Skeletal muscle tissue (tissue), 4 donors: ENCODE measurements around the gene ZNF516. TPM values are rescaled to one million over a fixed set of nuclear protein-coding genes. Genes with fewer than 3 reads are reported as not detected.
A peak's percentile ranks its signal among the peaks of the same experiment; 100 is the strongest.

Experiments
- H3K27ac ChIP-seq: one replicate; pipeline ENCODE4 v1.7.0; 2013; ENCODE audit warnings: mild to moderate bottlenecking, low read depth, low read length, inconsistent platforms
- H3K27me3 ChIP-seq, 3 donors: one replicate each; pipeline ENCODE4 v1.7.0; 2013; ENCODE audit warnings: low read length in 3 of 3; ENCODE audit not compliant: control insufficient read depth in 3 of 3, insufficient read depth in 3 of 3
- H3K36me3 ChIP-seq, 3 donors: one replicate each; pipeline ENCODE4 v1.7.0; 2013; ENCODE audit warnings: low read length in 3 of 3; ENCODE audit not compliant: control insufficient read depth in 3 of 3, insufficient read depth in 3 of 3
- H3K4me1 ChIP-seq, 3 donors: one replicate each; pipeline ENCODE4 v1.7.0; 2013; ENCODE audit warnings: low read length in 3 of 3, mild to moderate bottlenecking in 3 of 3; ENCODE audit not compliant: control insufficient read depth in 3 of 3, insufficient read depth in 3 of 3
- H3K4me3 ChIP-seq, 3 donors: one replicate each; pipeline ENCODE4 v1.7.0; 2013; ENCODE audit warnings: low read length in 3 of 3
- H3K9ac ChIP-seq, 3 donors: one replicate each; pipeline ENCODE4 v1.7.0; 2013; ENCODE audit warnings: low read length in 3 of 3, mild to moderate bottlenecking in 3 of 3, moderate library complexity in 2 of 3, low read depth in 1 of 3
- H3K9me3 ChIP-seq, 3 donors: one replicate each; pipeline ENCODE4 v1.7.0; 2013; ENCODE audit warnings: low read length in 3 of 3; ENCODE audit not compliant: control insufficient read depth in 3 of 3
- total RNA-seq: library from RNA; depleted of rRNA; stranded (reverse); fragments of >200 nt; gene quantifications from one replicate; pipeline ENCODE4 v1.2.3, GENCODE V29; 2014
- donor health status: Osteomylitis.

The ZNF516 gene
- total RNA-seq, 1 donor from 2014 or later = 33.9 TPM

- Histone ChIP-seq H3K27me3 (no peaks in the 10 kb centered on the region), H3K9ac (no peak overlapping the region), H3K36me3 (no peaks in the 10 kb centered on the region), H3K27ac (no peak overlapping the region), H3K4me3 (no peak overlapping the region), H3K9me3 (no peaks in the 10 kb centered on the region), H3K4me1 (peaks cover 25 to 38% (median 32%) of the 10 kb centered on the region in 3 donors)
Observed at GRCh38 chr18:76486038-76486437, 9.0 kb downstream of the ZNF516 start.

- Histone ChIP-seq H3K36me3 (no peaks in the 10 kb centered on the region), H3K4me1 (peaks cover 17 to 30% (median 23%) of the 10 kb centered on the region in 3 donors), H3K9me3 (no peaks in the 10 kb centered on the region), H3K27me3 (no peaks in the 10 kb centered on the region), H3K27ac (no peak overlapping the region), H3K9ac (no peak overlapping the region), H3K4me3 (no peak overlapping the region)
Observed at GRCh38 chr18:76484749-76485387, 10.2 kb downstream of the ZNF516 start.

GRCh38 chr18:76483780-76484179 lies 11.3 kb downstream of the ZNF516 start:
- no peak overlapping the region for H3K27ac ChIP-seq
- H3K36me3 ChIP-seq = no peaks in the 10 kb centered on the region
- H3K9ac ChIP-seq = no peak overlapping the region
- no peaks in the 10 kb centered on the region for H3K9me3 ChIP-seq
- peaks cover 13 to 26% (median 18%) of the 10 kb centered on the region in 3 donors for H3K4me1 ChIP-seq
- no peaks in the 10 kb centered on the region for H3K27me3 ChIP-seq
- no peak overlapping the region for H3K4me3 ChIP-seq

GRCh38 chr18:76482971-76483691 lies 11.9 kb downstream of the ZNF516 start:
- Histone ChIP-seq H3K4me3 (peak overlapping the region in 1 of 3 donors; percentile 15), H3K36me3 (no peaks in the 10 kb centered on the region), H3K9ac (no peak overlapping the region), H3K27me3 (no peaks in the 10 kb centered on the region), H3K27ac (no peak overlapping the region), H3K4me1 (peaks cover 11 to 22% (median 16%) of the 10 kb centered on the region in 3 donors), H3K9me3 (no peaks in the 10 kb centered on the region)

GRCh38 chr18:76482267-76482666 lies 12.8 kb downstream of the ZNF516 start:
- no peaks in the 10 kb centered on the region for H3K36me3 ChIP-seq
- H3K27ac ChIP-seq = no peak overlapping the region
- no peak overlapping the region for H3K9ac ChIP-seq
- H3K27me3 ChIP-seq = no peaks in the 10 kb centered on the region
- no peak overlapping the region for H3K4me3 ChIP-seq
- H3K9me3 ChIP-seq = no peaks in the 10 kb centered on the region
- peaks cover 13 to 19% (median 16%) of the 10 kb centered on the region in 3 donors for H3K4me1 ChIP-seq

- Histone ChIP-seq H3K4me3 (no peak overlapping the region), H3K4me1 (peaks cover 16 to 25% (median 21%) of the 10 kb centered on the region in 3 donors), H3K9ac (no peak overlapping the region), H3K27me3 (no peaks in the 10 kb centered on the region), H3K27ac (no peak overlapping the region), H3K9me3 (no peaks in the 10 kb centered on the region), H3K36me3 (no peaks in the 10 kb centered on the region)
Observed at GRCh38 chr18:76480913-76481312, 14.1 kb downstream of the ZNF516 start.

- Histone ChIP-seq H3K4me1 (peaks cover 23 to 27% (median 27%) of the 10 kb centered on the region in 3 donors), H3K4me3 (no peak overlapping the region), H3K9ac (no peak overlapping the region), H3K36me3 (no peaks in the 10 kb centered on the region), H3K27ac (no peak overlapping the region), H3K9me3 (no peaks in the 10 kb centered on the region), H3K27me3 (no peaks in the 10 kb centered on the region)
Observed at GRCh38 chr18:76479351-76480238, 15.4 kb downstream of the ZNF516 start.

GRCh38 chr18:76476665-76477561 lies 18.1 kb downstream of the ZNF516 start:
- Histone ChIP-seq H3K27ac (peak overlapping the region; percentile 74), H3K9ac (peak overlapping the region; percentile 28 to 58 (median 50)), H3K4me1 (peaks cover 22 to 25% (median 22%) of the 10 kb centered on the region in 3 donors), H3K9me3 (no peaks in the 10 kb centered on the region), H3K36me3 (no peaks in the 10 kb centered on the region), H3K4me3 (peak overlapping the region; percentile 47 to 74 (median 63)), H3K27me3 (no peaks in the 10 kb centered on the region)
